Retinal pigment epithelial cell (primary cell): Measurements from ENCODE around the gene HPD.

ENCODE experiments used
- DNase-seq: peaks from one replicate; pipeline ENCODE4 v3.0.0-alpha.2; 2010; ENCODE audit warnings: low read depth
- H3K4me3 ChIP-seq: 2 replicates; pipeline ENCODE4 v1.5.1; 2011; ENCODE audit warnings: mild to moderate bottlenecking, low read length, control low read depth, moderate library complexity
- TF ChIP-seq, protein P1 (sequence below): conservative IDR thresholded peaks from 2 replicates; pipeline ENCODE4 v1.5.1; 2011; ENCODE audit warnings: low read depth, low read length, control low read depth, inconsistent platforms

HPD gene

DNA sequence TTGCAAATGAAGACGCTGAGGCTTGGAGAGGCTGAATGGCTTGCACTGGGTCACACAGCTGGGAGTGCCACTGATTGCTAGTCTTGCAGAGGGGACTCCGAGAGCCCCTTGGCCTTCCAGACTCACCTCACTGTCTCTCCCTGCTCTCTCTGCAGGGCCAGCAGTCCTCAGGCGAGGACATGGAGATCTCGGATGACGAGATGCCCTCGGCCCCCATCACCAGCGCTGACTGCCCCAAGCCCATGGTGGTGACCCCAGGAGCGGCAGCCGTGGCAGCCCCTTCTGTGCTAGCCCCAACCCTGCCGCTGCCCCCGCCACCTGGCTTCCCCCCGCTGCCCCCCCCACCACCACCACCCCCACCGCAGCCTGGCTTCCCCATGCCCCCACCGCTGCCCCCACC lies 44.7 kb downstream of the HPD start:
- TF ChIP-seq, protein P1, sequence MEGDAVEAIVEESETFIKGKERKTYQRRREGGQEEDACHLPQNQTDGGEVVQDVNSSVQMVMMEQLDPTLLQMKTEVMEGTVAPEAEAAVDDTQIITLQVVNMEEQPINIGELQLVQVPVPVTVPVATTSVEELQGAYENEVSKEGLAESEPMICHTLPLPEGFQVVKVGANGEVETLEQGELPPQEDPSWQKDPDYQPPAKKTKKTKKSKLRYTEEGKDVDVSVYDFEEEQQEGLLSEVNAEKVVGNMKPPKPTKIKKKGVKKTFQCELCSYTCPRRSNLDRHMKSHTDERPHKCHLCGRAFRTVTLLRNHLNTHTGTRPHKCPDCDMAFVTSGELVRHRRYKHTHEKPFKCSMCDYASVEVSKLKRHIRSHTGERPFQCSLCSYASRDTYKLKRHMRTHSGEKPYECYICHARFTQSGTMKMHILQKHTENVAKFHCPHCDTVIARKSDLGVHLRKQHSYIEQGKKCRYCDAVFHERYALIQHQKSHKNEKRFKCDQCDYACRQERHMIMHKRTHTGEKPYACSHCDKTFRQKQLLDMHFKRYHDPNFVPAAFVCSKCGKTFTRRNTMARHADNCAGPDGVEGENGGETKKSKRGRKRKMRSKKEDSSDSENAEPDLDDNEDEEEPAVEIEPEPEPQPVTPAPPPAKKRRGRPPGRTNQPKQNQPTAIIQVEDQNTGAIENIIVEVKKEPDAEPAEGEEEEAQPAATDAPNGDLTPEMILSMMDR: no peak
- DNase-seq: no peak

DNA sequence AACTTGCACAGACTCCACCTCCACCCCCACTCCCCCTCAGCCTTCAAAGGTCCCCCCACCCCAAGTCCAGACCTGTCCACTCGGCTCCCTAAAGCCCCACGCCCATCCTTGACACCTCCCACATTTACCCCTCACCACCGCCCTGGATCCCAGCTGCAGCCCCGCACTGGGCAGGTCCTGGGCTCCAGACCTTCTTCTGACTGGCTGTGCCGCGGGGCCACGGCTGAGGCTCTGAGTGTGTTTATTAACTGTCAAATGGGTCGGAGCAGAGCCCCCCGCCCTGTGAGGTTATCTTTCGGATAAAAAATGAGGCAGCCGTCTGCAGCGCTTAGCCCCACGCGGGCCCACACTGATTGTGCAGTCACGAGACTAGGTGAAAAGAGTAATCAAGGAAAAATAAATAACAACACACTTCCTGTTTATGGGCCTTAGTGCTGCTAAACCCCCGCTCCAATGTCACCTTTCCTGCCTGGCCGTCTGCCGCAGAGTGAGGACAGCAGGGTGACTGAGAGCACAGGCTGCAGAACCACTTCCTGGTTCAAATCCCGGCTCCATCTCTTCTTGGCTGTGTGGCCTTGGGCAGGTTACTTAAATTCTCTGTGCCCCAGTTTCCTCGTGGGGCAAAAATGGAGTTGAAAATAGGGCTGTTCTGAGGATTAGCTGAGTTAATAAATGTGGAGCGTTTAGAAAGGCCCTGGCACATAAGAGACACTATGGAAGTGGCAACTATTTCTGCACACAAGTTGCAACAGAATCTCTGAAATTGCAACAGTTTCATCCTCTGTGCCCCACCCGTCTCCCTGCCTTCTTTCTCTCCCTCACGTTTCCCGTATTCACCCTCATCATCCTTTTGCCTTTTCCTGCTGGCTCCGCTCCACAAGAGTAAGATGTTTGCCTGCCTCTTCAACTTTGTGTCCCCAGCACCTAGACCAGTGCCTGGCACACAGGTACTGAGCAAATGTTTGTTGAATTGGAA lies 45.5 kb downstream of the HPD start:
- H3K4me3 ChIP-seq: peak overlapping the region; percentile 78
- no peak for DNase-seq
- TF ChIP-seq, protein P1: no peak

More for the DNA sequence above, 44.7 kb downstream of the HPD start:
- H3K4me3 ChIP-seq: no peak overlapping the region

DNA sequence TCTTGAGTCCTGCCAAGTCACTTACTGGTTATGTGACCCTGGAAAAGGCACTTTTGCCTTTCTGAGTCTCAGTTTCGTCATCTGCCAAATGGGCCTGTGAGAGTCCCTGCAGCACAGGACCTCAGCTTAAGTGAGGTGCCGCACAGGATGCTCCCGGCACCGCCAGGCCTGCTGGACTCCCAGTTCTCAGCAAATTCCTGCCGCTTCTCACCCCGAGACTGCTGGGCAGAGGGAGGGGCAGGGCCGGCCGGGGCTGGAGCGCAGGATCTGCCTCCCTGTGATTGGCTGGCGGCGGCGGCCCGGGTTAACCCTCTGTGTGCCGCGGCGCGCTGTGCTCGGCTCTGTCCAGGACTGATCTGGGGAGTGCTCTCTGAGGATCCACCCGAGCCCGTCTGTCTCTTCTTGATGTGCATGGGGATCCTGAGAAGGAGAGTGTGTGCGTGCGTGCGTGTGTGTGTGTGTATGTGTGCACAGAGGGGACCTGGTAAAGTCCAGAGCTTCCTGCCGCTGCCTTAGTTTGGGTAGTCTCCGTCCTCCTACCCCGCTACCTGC lies 46.3 kb downstream of the HPD start:
- peak overlapping the region; percentile 78 for H3K4me3 ChIP-seq
- DNase-seq: no peak
- TF ChIP-seq, protein P1: no peak

DNA sequence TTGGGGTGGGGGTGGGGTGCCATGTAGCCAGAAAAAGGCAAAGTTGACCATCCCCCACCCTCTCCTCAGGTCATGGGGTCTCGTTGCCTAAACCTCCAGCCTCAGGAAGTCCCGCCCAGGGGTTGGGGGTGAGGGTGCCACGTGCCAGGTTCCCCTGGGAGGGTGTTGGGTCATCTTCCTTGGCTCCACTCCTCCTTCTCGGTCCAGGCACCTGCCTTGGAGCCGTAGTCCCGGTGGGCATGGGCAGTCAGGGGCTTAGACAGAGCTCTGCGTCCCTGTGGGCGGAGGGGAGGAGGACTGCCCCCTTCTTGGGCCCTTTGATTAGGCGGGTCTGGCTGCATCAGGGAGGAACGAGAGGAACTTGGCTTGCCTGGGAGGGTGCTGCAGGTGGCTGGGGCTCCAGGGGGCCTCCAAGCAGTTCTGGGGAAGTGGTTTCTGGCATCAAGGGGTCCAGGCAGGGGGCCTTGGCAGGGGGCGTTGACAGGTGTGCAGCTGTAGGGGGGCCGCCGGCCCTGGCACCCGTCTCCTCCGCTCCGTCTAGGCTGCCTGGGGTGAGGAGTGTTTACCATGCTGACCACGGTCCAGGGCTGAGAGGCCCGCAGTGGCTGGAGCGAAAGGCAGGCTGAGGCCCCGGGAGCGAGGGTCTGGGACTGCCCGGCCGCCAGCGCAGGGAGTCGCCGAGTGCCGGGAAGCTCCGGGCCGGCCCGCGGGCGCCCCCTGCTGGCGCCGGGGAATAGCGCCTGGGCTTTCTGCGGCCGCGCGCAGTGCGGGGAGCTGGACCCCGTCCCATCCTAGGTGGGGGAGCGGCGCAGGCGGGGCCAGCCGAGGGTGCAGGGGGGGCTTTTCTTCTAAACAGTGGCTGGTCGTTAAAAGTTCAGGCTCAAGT lies 47.0 kb downstream of the HPD start:
- TF ChIP-seq, protein P1: peak; percentile 71
- H3K4me3 ChIP-seq: peak overlapping the region; percentile 78
- DNase-seq: no peak

DNA sequence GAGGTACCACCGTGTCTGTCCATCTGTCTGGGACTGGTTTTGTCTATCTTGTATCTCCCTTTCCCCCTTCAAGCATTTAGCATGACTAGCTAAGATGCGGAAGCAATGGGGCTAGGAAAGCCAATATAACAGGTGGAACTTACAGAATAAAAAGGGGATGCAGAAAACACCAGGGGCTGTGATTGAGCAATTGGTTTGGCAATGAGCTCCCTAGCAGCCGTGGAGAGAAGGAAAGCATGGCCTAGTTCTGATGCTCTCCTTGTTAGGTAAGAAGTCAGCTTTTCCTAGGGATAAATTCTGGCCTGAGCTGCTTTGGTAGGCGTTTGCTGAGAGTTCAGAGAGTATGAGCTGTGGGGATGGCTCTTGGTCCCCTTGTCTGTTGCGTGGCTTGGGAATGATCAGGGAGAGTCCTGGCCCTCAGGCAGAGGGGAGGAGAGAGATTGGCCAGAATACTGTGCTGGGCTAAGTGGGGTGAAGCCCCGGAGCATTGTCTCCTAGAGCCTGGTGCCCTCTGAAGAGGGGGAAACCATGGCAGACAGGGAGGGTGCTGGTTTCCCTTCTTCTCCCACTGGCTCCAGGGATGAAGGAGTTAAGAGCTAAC lies 47.7 kb downstream of the HPD start:
- TF ChIP-seq, protein P1: no peak

DNA sequence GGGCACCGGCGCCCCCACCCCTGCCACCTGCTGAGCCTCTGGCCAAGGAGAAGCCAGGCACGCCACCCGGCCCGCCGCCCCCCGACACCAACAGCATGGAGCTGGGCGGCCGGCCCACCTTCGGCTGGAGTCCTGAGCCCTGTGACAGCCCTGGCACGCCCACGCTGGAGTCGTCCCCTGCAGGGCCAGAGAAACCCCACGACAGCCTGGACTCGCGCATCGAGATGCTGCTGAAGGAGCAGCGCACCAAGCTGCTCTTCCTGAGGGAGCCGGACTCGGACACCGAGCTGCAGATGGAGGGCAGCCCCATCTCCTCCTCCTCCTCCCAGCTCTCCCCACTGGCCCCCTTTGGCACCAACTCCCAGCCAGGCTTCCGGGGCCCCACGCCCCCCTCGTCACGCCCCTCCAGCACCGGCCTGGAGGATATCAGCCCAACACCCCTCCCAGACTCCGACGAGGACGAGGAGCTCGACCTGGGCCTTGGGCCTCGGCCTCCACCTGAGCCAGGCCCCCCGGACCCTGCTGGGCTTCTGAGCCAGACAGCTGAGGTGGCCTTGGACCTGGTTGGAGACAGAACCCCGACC lies 48.3 kb downstream of the HPD start:
- no peak for DNase-seq
- no peak overlapping the region for H3K4me3 ChIP-seq
- TF ChIP-seq, protein P1: no peak

More for the DNA sequence above, 47.7 kb downstream of the HPD start:
- peak overlapping the region; percentile 51 for H3K4me3 ChIP-seq
- DNase-seq: no peak
